ENCODE measurements around the gene DUSP22.
A peak's percentile ranks its signal among the peaks of the same experiment; 100 is the strongest.

The DUSP22 gene

GRCh38 chr6:362231-362923 is 70.1 kb downstream of the DUSP22 start:
- Histone ChIP-seq H2AFZ (ENCODE audit: insufficient read depth, low read length, poor library complexity) (no peak overlapping the region), H2BK120ac (ENCODE audit: insufficient read depth, low read length, poor library complexity) (no peak overlapping the region), H2BK5ac (ENCODE audit: low read depth, low read length, poor library complexity) (no peak overlapping the region), H3K14ac (ENCODE audit: low read length) (no peak overlapping the region), H3K27ac (ENCODE audit: low read depth, low read length) (no peak overlapping the region), H2AK5ac (ENCODE audit: low read length) (no peak overlapping the region), H3K4me2 (ENCODE audit: low read length) (no peak overlapping the region), H3K9ac (ENCODE audit: low read length) (no peak overlapping the region), H3K36me3 (ENCODE audit: control insufficient read depth in 1 of 2, insufficient read depth in 2 of 2, low read length in 2 of 2) (no peaks in the 10 kb centered on the region), H4K8ac (ENCODE audit: low read depth, low read length) (no peak overlapping the region), H3K27me3 (ENCODE audit: insufficient read depth, low read length) (no peaks in the 10 kb centered on the region), H3K79me1 (ENCODE audit: low read length) (no peaks in the 10 kb centered on the region), H3K18ac (ENCODE audit: low read length) (no peak overlapping the region), H3K4ac (ENCODE audit: low read depth, low read length) (no peak overlapping the region), H3K4me3 (ENCODE audit: low read depth, low read length) (no peak overlapping the region), H4K12ac (ENCODE audit: low read depth, low read length) (no peak overlapping the region), H3K23ac (ENCODE audit: low read length) (no peak overlapping the region), H3K4me1 (ENCODE audit: control insufficient read depth in 1 of 2, insufficient read depth in 2 of 2, low read length in 2 of 2) (no peaks in the 10 kb centered on the region), H2BK12ac (ENCODE audit: low read length) (no peak overlapping the region), H3K79me2 (ENCODE audit: control insufficient read depth, insufficient read depth, low read length, poor library complexity) (no peaks in the 10 kb centered on the region), H3K9me3 (ENCODE audit: insufficient read depth, low read depth, low read length) (peaks cover 52% of the 10 kb centered on the region), H4K91ac (ENCODE audit: low read depth, low read length) (no peak overlapping the region)
- WGBS (ENCODE audit: extremely low coverage, insufficient coverage, insufficient read length) = 90% methylated on average over 4 of the region's 14 CpGs
- no peak for DNase-seq

DNA sequence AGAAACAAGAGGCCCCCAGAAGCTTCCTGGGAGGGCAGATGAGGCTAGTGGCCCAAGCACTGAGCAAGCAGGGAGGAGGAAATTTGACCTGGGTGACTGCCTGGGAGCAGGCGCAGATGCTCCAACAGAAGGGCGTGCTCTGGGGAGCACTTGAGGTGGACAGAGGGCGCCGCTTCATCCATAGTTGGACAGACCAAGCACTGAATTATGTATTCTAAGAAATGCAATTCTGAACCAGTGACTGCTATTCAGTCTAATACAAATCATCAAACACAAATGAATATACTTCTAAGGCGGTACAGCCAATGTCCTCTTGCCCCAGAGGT is 70.6 kb downstream of the DUSP22 start:
- no peak overlapping the region for H2BK12ac ChIP-seq (ENCODE audit: low read length)
- H3K9me3 ChIP-seq (ENCODE audit: insufficient read depth, low read depth, low read length) = peaks cover 48% of the 10 kb centered on the region
- H3K27ac ChIP-seq (ENCODE audit: low read depth, low read length) = no peak overlapping the region
- no peak overlapping the region for H3K18ac ChIP-seq (ENCODE audit: low read length)
- no peak overlapping the region for H2BK120ac ChIP-seq (ENCODE audit: insufficient read depth, low read length, poor library complexity)
- H3K23ac ChIP-seq (ENCODE audit: low read length) = no peak overlapping the region
- DNase-seq = no peak
- H3K36me3 ChIP-seq (ENCODE audit: control insufficient read depth in 1 of 2, insufficient read depth in 2 of 2, low read length in 2 of 2) = no peaks in the 10 kb centered on the region
- H3K79me1 ChIP-seq (ENCODE audit: low read length) = no peaks in the 10 kb centered on the region
- no peak overlapping the region for H3K9ac ChIP-seq (ENCODE audit: low read length)
- H3K14ac ChIP-seq (ENCODE audit: low read length) = no peak overlapping the region
- no peak overlapping the region for H4K8ac ChIP-seq (ENCODE audit: low read depth, low read length)
- H3K4me3 ChIP-seq (ENCODE audit: low read depth, low read length) = no peak overlapping the region
- H2AFZ ChIP-seq (ENCODE audit: insufficient read depth, low read length, poor library complexity) = no peak overlapping the region
- H2AK5ac ChIP-seq (ENCODE audit: low read length) = no peak overlapping the region
- no peaks in the 10 kb centered on the region for H3K79me2 ChIP-seq (ENCODE audit: control insufficient read depth, insufficient read depth, low read length, poor library complexity)
- no peak overlapping the region for H4K91ac ChIP-seq (ENCODE audit: low read depth, low read length)
- no peak overlapping the region for H2BK5ac ChIP-seq (ENCODE audit: low read depth, low read length, poor library complexity)
- H3K4ac ChIP-seq (ENCODE audit: low read depth, low read length) = no peak overlapping the region
- no peak overlapping the region for H4K12ac ChIP-seq (ENCODE audit: low read depth, low read length)
- WGBS (ENCODE audit: extremely low coverage, insufficient coverage, insufficient read length) = no CpG with 5 or more reads among the region's 5 CpGs
- no peak overlapping the region for H3K4me2 ChIP-seq (ENCODE audit: low read length)
- no peaks in the 10 kb centered on the region for H3K27me3 ChIP-seq (ENCODE audit: insufficient read depth, low read length)
- no peaks in the 10 kb centered on the region for H3K4me1 ChIP-seq (ENCODE audit: control insufficient read depth in 1 of 2, insufficient read depth in 2 of 2, low read length in 2 of 2)

- Histone ChIP-seq H3K9me3 (ENCODE audit: insufficient read depth, low read depth, low read length) (peaks cover 45% of the 10 kb centered on the region), H3K4ac (ENCODE audit: low read depth, low read length) (no peak overlapping the region), H4K8ac (ENCODE audit: low read depth, low read length) (no peak overlapping the region), H3K27me3 (ENCODE audit: insufficient read depth, low read length) (no peaks in the 10 kb centered on the region), H3K23ac (ENCODE audit: low read length) (no peak overlapping the region), H2AFZ (ENCODE audit: insufficient read depth, low read length, poor library complexity) (no peak overlapping the region), H3K27ac (ENCODE audit: low read depth, low read length) (no peak overlapping the region), H3K79me1 (ENCODE audit: low read length) (no peaks in the 10 kb centered on the region), H3K9ac (ENCODE audit: low read length) (no peak overlapping the region), H3K4me2 (ENCODE audit: low read length) (no peak overlapping the region), H3K79me2 (ENCODE audit: control insufficient read depth, insufficient read depth, low read length, poor library complexity) (no peaks in the 10 kb centered on the region), H4K91ac (ENCODE audit: low read depth, low read length) (no peak overlapping the region), H3K4me1 (ENCODE audit: control insufficient read depth in 1 of 2, insufficient read depth in 2 of 2, low read length in 2 of 2) (no peaks in the 10 kb centered on the region), H3K4me3 (ENCODE audit: low read depth, low read length) (no peak overlapping the region), H4K12ac (ENCODE audit: low read depth, low read length) (no peak overlapping the region), H2BK12ac (ENCODE audit: low read length) (no peak overlapping the region), H2AK5ac (ENCODE audit: low read length) (no peak overlapping the region), H2BK5ac (ENCODE audit: low read depth, low read length, poor library complexity) (no peak overlapping the region), H3K36me3 (ENCODE audit: control insufficient read depth in 1 of 2, insufficient read depth in 2 of 2, low read length in 2 of 2) (no peaks in the 10 kb centered on the region), H3K18ac (ENCODE audit: low read length) (no peak overlapping the region), H3K14ac (ENCODE audit: low read length) (no peak overlapping the region), H2BK120ac (ENCODE audit: insufficient read depth, low read length, poor library complexity) (no peak overlapping the region)
- no CpG with 5 or more reads among the region's 12 CpGs for WGBS (ENCODE audit: extremely low coverage, insufficient coverage, insufficient read length)
- no peak for DNase-seq
These were observed 71.0 kb downstream of the DUSP22 start for GRCh38 chr6:363291-363690.

GRCh38 chr6:363909-364308 is 71.6 kb downstream of the DUSP22 start:
- no peak overlapping the region for H4K8ac ChIP-seq (ENCODE audit: low read depth, low read length)
- H4K91ac ChIP-seq (ENCODE audit: low read depth, low read length) = no peak overlapping the region
- no peaks in the 10 kb centered on the region for H3K79me1 ChIP-seq (ENCODE audit: low read length)
- H3K23ac ChIP-seq (ENCODE audit: low read length) = no peak overlapping the region
- H2AFZ ChIP-seq (ENCODE audit: insufficient read depth, low read length, poor library complexity) = no peak overlapping the region
- H3K14ac ChIP-seq (ENCODE audit: low read length) = no peak overlapping the region
- no peak overlapping the region for H2AK5ac ChIP-seq (ENCODE audit: low read length)
- H3K9me3 ChIP-seq (ENCODE audit: insufficient read depth, low read depth, low read length) = peaks cover 41% of the 10 kb centered on the region
- peak overlapping the region; percentile 19 for H3K4me3 ChIP-seq (ENCODE audit: low read depth, low read length)
- no peaks in the 10 kb centered on the region for H3K36me3 ChIP-seq (ENCODE audit: control insufficient read depth in 1 of 2, insufficient read depth in 2 of 2, low read length in 2 of 2)
- no peaks in the 10 kb centered on the region for H3K79me2 ChIP-seq (ENCODE audit: control insufficient read depth, insufficient read depth, low read length, poor library complexity)
- no CpG with 5 or more reads among the region's 13 CpGs for WGBS (ENCODE audit: extremely low coverage, insufficient coverage, insufficient read length)
- no peaks in the 10 kb centered on the region for H3K27me3 ChIP-seq (ENCODE audit: insufficient read depth, low read length)
- no peak overlapping the region for H2BK5ac ChIP-seq (ENCODE audit: low read depth, low read length, poor library complexity)
- no peak overlapping the region for H2BK120ac ChIP-seq (ENCODE audit: insufficient read depth, low read length, poor library complexity)
- no peak overlapping the region for H3K18ac ChIP-seq (ENCODE audit: low read length)
- H2BK12ac ChIP-seq (ENCODE audit: low read length) = no peak overlapping the region
- no peak overlapping the region for H3K27ac ChIP-seq (ENCODE audit: low read depth, low read length)
- no peak overlapping the region for H4K12ac ChIP-seq (ENCODE audit: low read depth, low read length)
- H3K4me1 ChIP-seq (ENCODE audit: control insufficient read depth in 1 of 2, insufficient read depth in 2 of 2, low read length in 2 of 2) = no peaks in the 10 kb centered on the region
- no peak overlapping the region for H3K4ac ChIP-seq (ENCODE audit: low read depth, low read length)
- no peak overlapping the region for H3K9ac ChIP-seq (ENCODE audit: low read length)
- no peak overlapping the region for H3K4me2 ChIP-seq (ENCODE audit: low read length)
- no peak for DNase-seq
